DND-41 (cell line): Measurements from ENCODE around the gene TMEM169.

Experiments
- EZH2 ChIP-seq: IDR thresholded peaks from 3 replicates; pipeline ENCODE4 v1.6.1; 2012; ENCODE audit warnings: borderline replicate concordance, low read depth, mild to moderate bottlenecking, moderate library complexity, low read length, inconsistent platforms; ENCODE audit not compliant: severe bottlenecking
- TF ChIP-seq, protein P1 (sequence below): IDR thresholded peaks from 2 replicates; pipeline ENCODE4 v1.5.1; 2012; ENCODE audit warnings: borderline replicate concordance, low read length, moderate library complexity, mild to moderate bottlenecking; ENCODE audit not compliant: poor library complexity, severe bottlenecking; ENCODE audit errors: extremely low read depth

DNA sequence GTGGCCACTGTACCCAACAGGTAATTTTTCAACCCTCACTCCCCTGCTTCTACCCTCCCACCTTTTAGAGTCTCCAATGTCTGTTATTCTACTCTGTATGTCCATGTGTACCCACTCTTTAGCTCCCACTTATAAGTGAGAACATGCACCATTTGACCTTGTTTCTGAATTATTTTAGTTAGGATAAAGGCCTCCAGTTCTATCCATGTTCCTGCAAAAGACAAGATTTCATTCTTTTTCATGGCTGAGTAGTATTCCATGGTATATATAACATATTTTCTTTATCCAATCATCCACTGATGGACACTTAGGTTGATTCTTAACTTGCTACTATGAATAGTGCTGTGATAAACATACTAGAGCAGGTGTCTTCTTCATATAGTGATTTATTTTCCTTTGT lies 9.2 kb upstream of the TMEM169 start:
- TF ChIP-seq, protein P1, sequence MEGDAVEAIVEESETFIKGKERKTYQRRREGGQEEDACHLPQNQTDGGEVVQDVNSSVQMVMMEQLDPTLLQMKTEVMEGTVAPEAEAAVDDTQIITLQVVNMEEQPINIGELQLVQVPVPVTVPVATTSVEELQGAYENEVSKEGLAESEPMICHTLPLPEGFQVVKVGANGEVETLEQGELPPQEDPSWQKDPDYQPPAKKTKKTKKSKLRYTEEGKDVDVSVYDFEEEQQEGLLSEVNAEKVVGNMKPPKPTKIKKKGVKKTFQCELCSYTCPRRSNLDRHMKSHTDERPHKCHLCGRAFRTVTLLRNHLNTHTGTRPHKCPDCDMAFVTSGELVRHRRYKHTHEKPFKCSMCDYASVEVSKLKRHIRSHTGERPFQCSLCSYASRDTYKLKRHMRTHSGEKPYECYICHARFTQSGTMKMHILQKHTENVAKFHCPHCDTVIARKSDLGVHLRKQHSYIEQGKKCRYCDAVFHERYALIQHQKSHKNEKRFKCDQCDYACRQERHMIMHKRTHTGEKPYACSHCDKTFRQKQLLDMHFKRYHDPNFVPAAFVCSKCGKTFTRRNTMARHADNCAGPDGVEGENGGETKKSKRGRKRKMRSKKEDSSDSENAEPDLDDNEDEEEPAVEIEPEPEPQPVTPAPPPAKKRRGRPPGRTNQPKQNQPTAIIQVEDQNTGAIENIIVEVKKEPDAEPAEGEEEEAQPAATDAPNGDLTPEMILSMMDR, result no peak
- TF ChIP-seq EZH2, result no peak
